Coronary artery (tissue), 2 donors: ENCODE results near the gene TSPAN17.

ENCODE experiments used
- DNase-seq: peaks from one replicate; pipeline ENCODE4 v3.0.0-alpha.2; 2017; ENCODE audit warnings: low spot score
- H3K27ac ChIP-seq, 2 donors: fragments of 200-600 bp; sonication (generic); one replicate each; pipeline ENCODE4 v1.5.1; 2016 to 2019
- H3K4me3 ChIP-seq: fragments of 200-600 bp; sonication (generic); 2 replicates; pipeline ENCODE4 v1.5.1; 2016; ENCODE audit warnings: mild to moderate bottlenecking, moderate library complexity
- CTCF ChIP-seq: fragments of 200-600 bp; sonication (generic); IDR thresholded peaks from one replicate; pipeline ENCODE4 v1.5.1; 2019; ENCODE audit warnings: antibody characterized with exemption

Gene TSPAN17

GRCh38 chr5:176642675-176643490, 4.4 kb upstream of the TSPAN17 start:
- no peak for TF ChIP-seq CTCF
- no peak overlapping the region for H3K4me3 ChIP-seq
- no peak for DNase-seq

GRCh38 chr5:176643491-176644219, 3.6 kb upstream of the TSPAN17 start:
- H3K4me3 ChIP-seq, result no peak overlapping the region
- no peak for TF ChIP-seq CTCF
- no peak for DNase-seq
- H3K27ac ChIP-seq, result no peak overlapping the region

More at GRCh38 chr5:176642675-176643490, 4.4 kb upstream of the TSPAN17 start:
- H3K27ac ChIP-seq, result no peak overlapping the region

- H3K27ac ChIP-seq, result no peak overlapping the region
- H3K4me3 ChIP-seq, result no peak overlapping the region
- TF ChIP-seq CTCF, result no peak
- DNase-seq, result no peak
These were observed 3.0 kb upstream of the TSPAN17 start for GRCh38 chr5:176644294-176644693.

GRCh38 chr5:176644878-176645670, 2.2 kb upstream of the TSPAN17 start:
- no peak for TF ChIP-seq CTCF
- DNase-seq, result no peak
- Histone ChIP-seq H3K4me3 (no peak overlapping the region), H3K27ac (no peak overlapping the region)

- TF ChIP-seq CTCF, result no peak
- Histone ChIP-seq H3K4me3 (peak overlapping the region; percentile 87), H3K27ac (peak overlapping the region; percentile 42 to 83)
- DNase-seq, result no peak
These were observed 1.1 kb upstream of the TSPAN17 start for GRCh38 chr5:176646049-176646706.

- no peak for DNase-seq
- TF ChIP-seq CTCF, result no peak
- peak overlapping the region; percentile 42 to 83 for H3K27ac ChIP-seq
These were observed 616 bp upstream of the TSPAN17 start for GRCh38 chr5:176646707-176647029.

More at GRCh38 chr5:176646707-176647029, 616 bp upstream of the TSPAN17 start:
- H3K4me3 ChIP-seq, result peak overlapping the region; percentile 87
